Measurements from ENCODE around the gene IGSF23. TPM values are rescaled to one million over a fixed set of nuclear protein-coding genes. Genes with fewer than 3 reads are reported as not detected.

Gene IGSF23
- total and polyA plus RNA-seq, 12 donors = not detected

DNA sequence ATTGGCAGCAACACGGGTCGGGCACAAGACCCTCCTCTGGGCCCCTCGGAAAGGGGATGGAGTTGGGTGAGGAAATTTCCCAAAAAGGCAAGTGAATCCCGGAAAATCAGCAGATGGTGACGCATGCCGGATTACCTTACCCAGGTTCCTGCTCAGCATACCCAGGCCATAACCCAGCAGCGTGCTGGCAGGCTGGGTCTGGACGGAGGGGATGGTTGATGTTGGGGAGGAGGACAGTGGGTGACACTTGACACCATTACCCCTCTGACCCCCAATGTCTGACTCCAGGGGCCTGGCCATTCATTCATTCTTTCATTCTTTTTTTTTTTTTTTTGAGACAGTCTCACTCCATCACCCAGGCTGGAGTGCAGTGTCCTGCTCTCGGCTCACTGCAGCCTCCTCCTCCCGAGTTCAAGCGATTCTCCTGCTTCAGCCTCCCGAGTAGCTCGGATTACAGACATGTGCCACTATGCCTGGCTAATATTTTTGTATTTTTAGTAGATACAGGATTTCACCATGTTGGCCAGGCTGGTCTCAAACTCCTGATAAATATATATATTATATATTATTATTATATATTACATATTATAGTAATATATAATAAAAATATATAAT, 31.1 kb downstream of the IGSF23 start:
- DNase-seq = peak in 6 of 7 donors; percentile 48 to 70 (median 56)
- Histone ChIP-seq H3K27me3 (no peaks in the 10 kb centered on the region), H3K27ac (peak overlapping the region; percentile 55 to 95 (median 92)), H3K36me3 (replicated peaks in 1 of 2) (peaks cover 0 to 4% of the 10 kb centered on the region in 2 donors), H3K4me1 (replicated peaks in 1 of 2) (peaks cover 27 to 37% of the 10 kb centered on the region in 2 donors), H3K9me3 (replicated peaks in 1 of 3) (no peaks in the 10 kb centered on the region), H3K4me3 (peak overlapping the region; percentile 53 to 89 (median 80))
- intact Hi-C loops (cut with DNase I) = loop anchor here in 1 of 2 donors (5.0 kb wide), 1 partner anchor 72 kb away; no protein-coding TSS in a partner anchor
- TF ChIP-seq POLR2A (IDR thresholded peaks at IDR 0.05) = no peak
- TF ChIP-seq, protein P1, sequence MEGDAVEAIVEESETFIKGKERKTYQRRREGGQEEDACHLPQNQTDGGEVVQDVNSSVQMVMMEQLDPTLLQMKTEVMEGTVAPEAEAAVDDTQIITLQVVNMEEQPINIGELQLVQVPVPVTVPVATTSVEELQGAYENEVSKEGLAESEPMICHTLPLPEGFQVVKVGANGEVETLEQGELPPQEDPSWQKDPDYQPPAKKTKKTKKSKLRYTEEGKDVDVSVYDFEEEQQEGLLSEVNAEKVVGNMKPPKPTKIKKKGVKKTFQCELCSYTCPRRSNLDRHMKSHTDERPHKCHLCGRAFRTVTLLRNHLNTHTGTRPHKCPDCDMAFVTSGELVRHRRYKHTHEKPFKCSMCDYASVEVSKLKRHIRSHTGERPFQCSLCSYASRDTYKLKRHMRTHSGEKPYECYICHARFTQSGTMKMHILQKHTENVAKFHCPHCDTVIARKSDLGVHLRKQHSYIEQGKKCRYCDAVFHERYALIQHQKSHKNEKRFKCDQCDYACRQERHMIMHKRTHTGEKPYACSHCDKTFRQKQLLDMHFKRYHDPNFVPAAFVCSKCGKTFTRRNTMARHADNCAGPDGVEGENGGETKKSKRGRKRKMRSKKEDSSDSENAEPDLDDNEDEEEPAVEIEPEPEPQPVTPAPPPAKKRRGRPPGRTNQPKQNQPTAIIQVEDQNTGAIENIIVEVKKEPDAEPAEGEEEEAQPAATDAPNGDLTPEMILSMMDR (IDR thresholded peaks at IDR 0.05) = no peak
- WGBS, 4 donors = 1 to 5% (median 4%) methylated on average over 12 to 13 of the region's 13 CpGs

DNA sequence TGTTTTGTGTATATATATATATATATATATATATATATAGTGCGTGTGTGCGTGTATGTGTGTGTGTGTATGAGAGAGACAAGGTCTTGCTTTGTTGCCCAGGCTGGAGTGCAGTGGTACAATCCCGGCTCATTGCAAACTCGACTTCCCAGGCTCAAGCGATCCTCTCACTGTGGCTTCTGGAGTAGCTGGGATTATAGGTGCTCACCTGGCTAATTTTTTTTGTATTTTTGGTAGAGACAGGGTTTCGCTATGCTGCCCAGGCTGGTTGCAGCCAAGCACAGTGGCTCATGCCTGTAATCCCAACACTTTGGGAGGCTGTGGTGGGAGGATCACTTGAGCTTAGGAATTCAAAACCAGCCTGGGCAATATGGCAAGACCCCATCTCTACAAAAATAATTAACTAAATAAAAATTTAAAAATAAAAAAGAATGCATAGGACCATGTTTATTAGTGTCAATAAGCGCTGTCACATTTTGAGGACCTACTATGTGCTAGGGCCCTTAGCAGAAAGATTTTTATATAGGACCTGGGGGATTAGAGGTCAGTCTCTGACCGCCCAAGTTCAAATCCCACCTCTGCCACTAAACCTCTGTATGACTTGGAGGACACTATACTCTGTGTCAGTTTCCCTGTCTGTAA, 32.2 kb downstream of the IGSF23 start:
- H3K27ac ChIP-seq = no peak overlapping the region
- no peaks in the 10 kb centered on the region for H3K9me3 ChIP-seq (replicated peaks in 1 of 3)
- DNase-seq = no peak
- no peak for TF ChIP-seq POLR2A (IDR thresholded peaks at IDR 0.05)
- TF ChIP-seq, protein P1 (IDR thresholded peaks at IDR 0.05) = no peak
- H3K36me3 ChIP-seq (replicated peaks in 1 of 2) = peaks cover 0 to 14% of the 10 kb centered on the region in 2 donors
- H3K4me3 ChIP-seq = no peak overlapping the region
- intact Hi-C loops (cut with DNase I) = no loop called here
- 59 to 86% (median 72%) methylated on average over 8 of the region's 8 CpGs for WGBS, 4 donors
- peaks cover 27 to 37% of the 10 kb centered on the region in 2 donors for H3K4me1 ChIP-seq (replicated peaks in 1 of 2)
- no peaks in the 10 kb centered on the region for H3K27me3 ChIP-seq

DNA sequence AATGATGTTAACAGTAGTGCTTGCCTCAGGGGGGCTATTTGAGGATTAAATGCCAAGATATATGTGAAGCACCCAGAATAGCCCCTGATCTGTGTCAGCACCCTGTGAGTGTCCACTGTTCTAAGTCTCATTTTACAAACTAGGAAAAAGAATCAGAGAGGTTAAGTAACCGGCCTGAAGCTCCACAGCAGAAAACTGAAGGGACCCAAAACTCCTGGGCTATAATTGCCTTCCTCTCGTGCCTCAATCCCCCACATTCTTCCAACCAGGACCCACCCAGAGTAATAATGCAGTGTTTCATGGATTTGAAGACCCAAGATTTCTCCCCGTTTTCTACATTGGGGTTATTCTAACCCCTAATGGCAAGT, 32.7 kb downstream of the IGSF23 start:
- Histone ChIP-seq H3K27me3 (no peaks in the 10 kb centered on the region), H3K4me1 (replicated peaks in 1 of 2) (peaks cover 27 to 37% of the 10 kb centered on the region in 2 donors), H3K27ac (peak overlapping the region in 1 of 5 donors; percentile 20), H3K4me3 (no peak overlapping the region), H3K9me3 (replicated peaks in 1 of 3) (no peaks in the 10 kb centered on the region), H3K36me3 (replicated peaks in 1 of 2) (peaks cover 0 to 20% of the 10 kb centered on the region in 2 donors)
- 85 to 95% (median 90%) methylated on average over 3 of the region's 3 CpGs for WGBS, 4 donors
- DNase-seq = no peak
- TF ChIP-seq POLR2A (IDR thresholded peaks at IDR 0.05) = no peak
- TF ChIP-seq, protein P1 (IDR thresholded peaks at IDR 0.05) = no peak
- intact Hi-C loops (cut with DNase I) = no loop called here

DNA sequence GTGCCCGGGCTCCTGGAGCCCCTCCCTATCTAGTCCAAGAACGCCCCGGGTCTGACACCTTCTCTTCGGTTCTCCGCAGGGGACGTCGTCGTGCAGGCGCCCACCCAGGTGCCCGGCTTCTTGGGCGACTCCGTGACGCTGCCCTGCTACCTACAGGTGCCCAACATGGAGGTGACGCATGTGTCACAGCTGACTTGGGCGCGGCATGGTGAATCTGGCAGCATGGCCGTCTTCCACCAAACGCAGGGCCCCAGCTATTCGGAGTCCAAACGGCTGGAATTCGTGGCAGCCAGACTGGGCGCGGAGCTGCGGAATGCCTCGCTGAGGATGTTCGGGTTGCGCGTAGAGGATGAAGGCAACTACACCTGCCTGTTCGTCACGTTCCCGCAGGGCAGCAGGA, 33.8 kb downstream of the IGSF23 start:
- 72 to 77% (median 76%) methylated on average over 20 to 31 of the region's 31 CpGs for WGBS, 4 donors
- H3K27me3 ChIP-seq = no peaks in the 10 kb centered on the region
- peaks cover 27 to 37% of the 10 kb centered on the region in 2 donors for H3K4me1 ChIP-seq (replicated peaks in 1 of 2)
- peaks cover 0 to 31% of the 10 kb centered on the region in 2 donors for H3K36me3 ChIP-seq (replicated peaks in 1 of 2)
- intact Hi-C loops (cut with DNase I) = no loop called here
- H3K4me3 ChIP-seq = no peak overlapping the region
- H3K9me3 ChIP-seq (replicated peaks in 1 of 3) = no peaks in the 10 kb centered on the region
- H3K27ac ChIP-seq = peak overlapping the region in 4 of 5 donors; percentile 19 to 84 (median 66)
- TF ChIP-seq, protein P1 (IDR thresholded peaks at IDR 0.05) = no peak
- no peak for TF ChIP-seq POLR2A (IDR thresholded peaks at IDR 0.05)
- no peak for DNase-seq

Measured in adrenal gland (tissue), 12 donors.